ENCODE measurements around the gene FASN.

The FASN gene

GRCh38 chr17:82083533-82084359, 14.3 kb downstream of the FASN start:
- TF ChIP-seq CTCF (IDR thresholded peaks at IDR 0.05; ENCODE audit: low read depth, low read length), result no peak
- no peak for DNase-seq (ENCODE audit: extremely low read depth, low read depth)

GRCh38 chr17:82083009-82083408, 15.0 kb downstream of the FASN start:
- TF ChIP-seq CTCF (IDR thresholded peaks at IDR 0.05; ENCODE audit: low read depth, low read length), result no peak
- no peak for DNase-seq (ENCODE audit: extremely low read depth, low read depth)

GRCh38 chr17:82082456-82082855, 15.6 kb downstream of the FASN start:
- DNase-seq (ENCODE audit: extremely low read depth, low read depth), result no peak
- TF ChIP-seq CTCF (IDR thresholded peaks at IDR 0.05; ENCODE audit: low read depth, low read length), result no peak

- DNase-seq (ENCODE audit: extremely low read depth, low read depth), result no peak
- TF ChIP-seq CTCF (IDR thresholded peaks at IDR 0.05; ENCODE audit: low read depth, low read length), result no peak
Observed at GRCh38 chr17:82081966-82082365, 16.1 kb downstream of the FASN start.

GRCh38 chr17:82081546-82081945, 16.5 kb downstream of the FASN start:
- TF ChIP-seq CTCF (IDR thresholded peaks at IDR 0.05; ENCODE audit: low read depth, low read length), result no peak
- no peak for DNase-seq (ENCODE audit: extremely low read depth, low read depth)

- no peak for TF ChIP-seq CTCF (IDR thresholded peaks at IDR 0.05; ENCODE audit: low read depth, low read length)
- no peak for DNase-seq (ENCODE audit: extremely low read depth, low read depth)
Observed at GRCh38 chr17:82080789-82081464, 17.1 kb downstream of the FASN start.

GRCh38 chr17:82080048-82080788, 17.8 kb downstream of the FASN start:
- no peak for TF ChIP-seq CTCF (IDR thresholded peaks at IDR 0.05; ENCODE audit: low read depth, low read length)
- DNase-seq (ENCODE audit: extremely low read depth, low read depth), result no peak
